Keratinocyte (primary cell): ENCODE measurements around the gene SMYD4. TPM values are rescaled to one million over a fixed set of nuclear protein-coding genes. Genes with fewer than 3 reads are reported as not detected.

Source experiments
- DNase-seq: peaks from one replicate; pipeline ENCODE4 v3.0.0-alpha.2; 2011; ENCODE audit warnings: low read depth, missing footprints, low spot score
- FAIRE-seq: peaks from 2 replicates; lab custom pipeline; 2011; peaks lifted over from hg19 to GRCh38; lab: Jason Lieb, UNC
- H2AFZ ChIP-seq: 2 replicates; pipeline ENCODE4 v1.6.0; 2012; ENCODE audit warnings: low read length, control low read depth, inconsistent platforms; ENCODE audit not compliant: control insufficient read depth
- H3K27ac ChIP-seq: 2 replicates; pipeline ENCODE4 v1.5.1; 2011; ENCODE audit warnings: low read length; ENCODE audit not compliant: control insufficient read depth, insufficient read depth
- H3K27me3 ChIP-seq: 3 replicates; pipeline ENCODE4 v1.6.0; 2011; ENCODE audit warnings: low read length; ENCODE audit not compliant: control insufficient read depth, insufficient read depth; ENCODE audit errors: extremely low read depth
- H3K36me3 ChIP-seq, 2 experiments: 2 replicates in 1 of 2; 3 replicates in 1 of 2; pipeline ENCODE4 v1.5.1; 2011; ENCODE audit warnings: low read length in 2 of 2, mild to moderate bottlenecking in 1 of 2; ENCODE audit not compliant: control insufficient read depth in 2 of 2, insufficient read depth in 2 of 2; ENCODE audit errors: extremely low read depth in 1 of 2
- H3K4me1 ChIP-seq: 3 replicates; pipeline ENCODE4 v1.5.1; 2011; ENCODE audit warnings: low read length; ENCODE audit not compliant: control insufficient read depth, insufficient read depth; ENCODE audit errors: extremely low read depth
- H3K4me2 ChIP-seq: 3 replicates; pipeline ENCODE4 v1.6.0; 2011; ENCODE audit warnings: low read depth, low read length; ENCODE audit not compliant: control insufficient read depth, insufficient read depth; ENCODE audit errors: extremely low read depth
- H3K4me3 ChIP-seq, 3 experiments: fragments of 200-600 bp in 1 of 3; sonication (generic) in 1 of 3; 2 replicates in 2 of 3; 3 replicates in 1 of 3; pipeline ENCODE4 v1.5.1; 2011 to 2016; ENCODE audit warnings: low read length in 3 of 3, mild to moderate bottlenecking in 3 of 3, control low read depth in 2 of 3, inconsistent platforms in 1 of 3, low read depth in 1 of 3, mixed read lengths in 1 of 3, mixed run types in 1 of 3, moderate library complexity in 1 of 3; ENCODE audit not compliant: control insufficient read depth in 2 of 3, insufficient read depth in 2 of 3; ENCODE audit errors: extremely low read depth in 1 of 3
- H3K79me2 ChIP-seq: 2 replicates; pipeline ENCODE4 v1.6.0; 2012; ENCODE audit warnings: low read length; ENCODE audit not compliant: control insufficient read depth, insufficient read depth
- H3K9ac ChIP-seq: 3 replicates; pipeline ENCODE4 v1.6.0; 2011; ENCODE audit warnings: low read length; ENCODE audit not compliant: control insufficient read depth, insufficient read depth; ENCODE audit errors: extremely low read depth
- H3K9me1 ChIP-seq: 3 replicates; pipeline ENCODE4 v1.6.0; 2011; ENCODE audit warnings: low read length; ENCODE audit not compliant: control insufficient read depth, insufficient read depth; ENCODE audit errors: extremely low read depth
- H3K9me3 ChIP-seq: 2 replicates; pipeline ENCODE4 v1.5.1; 2012; ENCODE audit warnings: low read depth, low read length; ENCODE audit not compliant: control insufficient read depth
- H4K20me1 ChIP-seq: 3 replicates; pipeline ENCODE4 v1.6.0; 2011; ENCODE audit warnings: low read length; ENCODE audit not compliant: control insufficient read depth, insufficient read depth; ENCODE audit errors: extremely low read depth
- EZH2 ChIP-seq: IDR thresholded peaks from one replicate; pipeline ENCODE4 v1.6.1; 2012; ENCODE audit warnings: inconsistent platforms, mild to moderate bottlenecking, low read length, moderate library complexity
- dilution Hi-C: fragments of 300-500 bp; cut with MboI; formaldehyde crosslinking; loops from one replicate; pipeline ENCODE4 v1.7.0; 2020; ENCODE audit warnings: low sequenced_read_pairs; ENCODE audit not compliant: extremely low pct_ligation_motif_present
- polyA plus RNA-seq, 5 experiments: library from polyadenylated mRNA; depleted of rRNA in 3 of 5; stranded (reverse) in 3 of 5; stranded (forward) in 1 of 5; unstranded in 1 of 5; fragments of >200 nt; gene quantifications; 1 replicate in 1 of 5; 2 replicates in 3 of 5; 3 replicates in 1 of 5; pipeline versions ENCODE4 v1.2.1 to v1.2.3, GENCODE V29; 2011 to 2012; ENCODE audit warnings: missing spikeins in 2 of 5, low read depth in 1 of 5, low replicate concordance in 1 of 5
- TF ChIP-seq, protein P1 (sequence below), 3 experiments: IDR thresholded peaks in 1 of 3; conservative IDR thresholded peaks in 1 of 3; optimal IDR thresholded peaks in 1 of 3; 2 replicates in 2 of 3; 3 replicates in 1 of 3; pipeline versions ENCODE3 to v1.5.1; 2011; ENCODE audit warnings: low read length in 3 of 3, mild to moderate bottlenecking in 3 of 3, moderate library complexity in 2 of 3, control low read depth in 1 of 3, inconsistent platforms in 1 of 3; ENCODE audit not compliant: insufficient read depth in 2 of 3; ENCODE audit errors: extremely low read depth in 1 of 3

Gene SMYD4
- polyA plus RNA-seq, 1 donor (not counting 4 experiments of a cell fraction or from before 2014, with no cell fraction given): 6.3 TPM

DNA sequence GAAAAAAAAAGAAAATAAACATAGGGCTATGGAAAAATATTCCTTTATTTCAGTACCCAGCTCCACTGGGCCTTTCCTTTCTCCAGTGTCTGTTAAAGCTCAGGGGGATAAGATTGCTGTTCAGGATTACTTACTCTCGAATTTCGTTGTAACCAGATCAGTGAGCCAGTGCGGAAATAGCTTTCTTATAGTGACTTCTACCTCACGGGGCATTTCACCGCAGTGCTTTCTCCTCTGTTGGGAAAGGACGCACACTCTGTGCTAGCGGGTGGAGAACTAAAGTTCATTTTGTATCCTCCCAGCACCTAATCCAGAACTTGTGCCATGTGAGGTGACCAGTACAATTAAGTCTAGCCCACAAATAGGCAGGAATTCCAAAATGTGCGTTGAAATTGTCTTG lies 38.4 kb upstream of the SMYD4 start:
- peaks cover 2 to 5% of the 10 kb centered on the region in 2 experiments for H3K36me3 ChIP-seq
- no peak overlapping the region for H2AFZ ChIP-seq
- no peaks in the 10 kb centered on the region for H3K4me1 ChIP-seq
- no peak for DNase-seq
- H3K9me3 ChIP-seq: no peaks in the 10 kb centered on the region
- H3K4me3 ChIP-seq: no peak overlapping the region
- no peak overlapping the region for H3K9ac ChIP-seq
- H3K79me2 ChIP-seq: no peaks in the 10 kb centered on the region
- H3K27ac ChIP-seq: no peak overlapping the region
- no peak for FAIRE-seq
- H3K4me2 ChIP-seq: no peak overlapping the region
- H4K20me1 ChIP-seq: no peaks in the 10 kb centered on the region
- dilution Hi-C loops: no loop called here
- H3K9me1 ChIP-seq: no peaks in the 10 kb centered on the region
- no peak for TF ChIP-seq EZH2
- TF ChIP-seq, protein P1, sequence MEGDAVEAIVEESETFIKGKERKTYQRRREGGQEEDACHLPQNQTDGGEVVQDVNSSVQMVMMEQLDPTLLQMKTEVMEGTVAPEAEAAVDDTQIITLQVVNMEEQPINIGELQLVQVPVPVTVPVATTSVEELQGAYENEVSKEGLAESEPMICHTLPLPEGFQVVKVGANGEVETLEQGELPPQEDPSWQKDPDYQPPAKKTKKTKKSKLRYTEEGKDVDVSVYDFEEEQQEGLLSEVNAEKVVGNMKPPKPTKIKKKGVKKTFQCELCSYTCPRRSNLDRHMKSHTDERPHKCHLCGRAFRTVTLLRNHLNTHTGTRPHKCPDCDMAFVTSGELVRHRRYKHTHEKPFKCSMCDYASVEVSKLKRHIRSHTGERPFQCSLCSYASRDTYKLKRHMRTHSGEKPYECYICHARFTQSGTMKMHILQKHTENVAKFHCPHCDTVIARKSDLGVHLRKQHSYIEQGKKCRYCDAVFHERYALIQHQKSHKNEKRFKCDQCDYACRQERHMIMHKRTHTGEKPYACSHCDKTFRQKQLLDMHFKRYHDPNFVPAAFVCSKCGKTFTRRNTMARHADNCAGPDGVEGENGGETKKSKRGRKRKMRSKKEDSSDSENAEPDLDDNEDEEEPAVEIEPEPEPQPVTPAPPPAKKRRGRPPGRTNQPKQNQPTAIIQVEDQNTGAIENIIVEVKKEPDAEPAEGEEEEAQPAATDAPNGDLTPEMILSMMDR (optimal IDR thresholded peaks at IDR 0.05 in 1 of 3, IDR thresholded peaks at IDR 0.05 in 1 of 3, conservative IDR thresholded peaks at IDR 0.05 in 1 of 3; ENCODE audit: extremely low read depth in 1 of 3, insufficient read depth in 2 of 3, low read length in 3 of 3): no peak
- H3K27me3 ChIP-seq: no peaks in the 10 kb centered on the region

DNA sequence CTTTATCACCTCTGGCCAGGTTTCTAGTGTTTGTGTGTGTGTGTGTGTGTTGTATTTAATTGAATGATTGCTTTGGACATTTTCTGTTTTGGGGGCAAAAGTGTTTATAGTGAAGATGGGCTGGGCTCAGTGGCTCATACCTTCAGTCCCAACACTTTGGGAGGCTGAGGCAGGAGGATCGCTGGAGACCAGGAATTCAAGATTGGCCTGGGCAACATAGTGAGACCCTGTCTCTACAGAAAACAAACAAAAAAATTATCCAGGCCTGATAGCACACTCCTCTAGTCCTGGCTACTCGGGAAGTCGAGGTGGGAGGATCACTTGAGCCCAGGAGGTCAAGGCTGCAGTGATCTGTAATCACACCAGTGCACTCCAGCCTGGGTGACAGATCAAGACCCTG lies 37.6 kb upstream of the SMYD4 start:
- Histone ChIP-seq H4K20me1 (no peaks in the 10 kb centered on the region), H3K4me2 (no peak overlapping the region), H3K36me3 (peaks cover 2 to 5% of the 10 kb centered on the region in 2 experiments), H3K9me1 (no peaks in the 10 kb centered on the region), H3K4me3 (no peak overlapping the region), H3K9ac (no peak overlapping the region), H3K79me2 (no peaks in the 10 kb centered on the region), H2AFZ (no peak overlapping the region), H3K27ac (no peak overlapping the region), H3K4me1 (no peaks in the 10 kb centered on the region), H3K9me3 (no peaks in the 10 kb centered on the region), H3K27me3 (no peaks in the 10 kb centered on the region)
- DNase-seq: no peak
- dilution Hi-C loops: no loop called here
- TF ChIP-seq, protein P1 (optimal IDR thresholded peaks at IDR 0.05 in 1 of 3, IDR thresholded peaks at IDR 0.05 in 1 of 3, conservative IDR thresholded peaks at IDR 0.05 in 1 of 3; ENCODE audit: extremely low read depth in 1 of 3, insufficient read depth in 2 of 3, low read length in 3 of 3): no peak
- no peak for TF ChIP-seq EZH2
- no peak for FAIRE-seq
